HG03045 (cell line): Measurements from ENCODE around the gene MCM10.
"Not testable (repeated sequence)": the region's sequence is repeated elsewhere in the genome, so short reads cannot be mapped to it uniquely, and the experiment has no call there.

Source experiments
- ATAC-seq: cut with Tn5 transposase; IDR thresholded peaks from one replicate; pipeline ENCODE4 v1.9.1; 2021; ENCODE audit warnings: mild to moderate bottlenecking, moderate library complexity; ENCODE audit not compliant: unreplicated experiment

Gene MCM10

DNA sequence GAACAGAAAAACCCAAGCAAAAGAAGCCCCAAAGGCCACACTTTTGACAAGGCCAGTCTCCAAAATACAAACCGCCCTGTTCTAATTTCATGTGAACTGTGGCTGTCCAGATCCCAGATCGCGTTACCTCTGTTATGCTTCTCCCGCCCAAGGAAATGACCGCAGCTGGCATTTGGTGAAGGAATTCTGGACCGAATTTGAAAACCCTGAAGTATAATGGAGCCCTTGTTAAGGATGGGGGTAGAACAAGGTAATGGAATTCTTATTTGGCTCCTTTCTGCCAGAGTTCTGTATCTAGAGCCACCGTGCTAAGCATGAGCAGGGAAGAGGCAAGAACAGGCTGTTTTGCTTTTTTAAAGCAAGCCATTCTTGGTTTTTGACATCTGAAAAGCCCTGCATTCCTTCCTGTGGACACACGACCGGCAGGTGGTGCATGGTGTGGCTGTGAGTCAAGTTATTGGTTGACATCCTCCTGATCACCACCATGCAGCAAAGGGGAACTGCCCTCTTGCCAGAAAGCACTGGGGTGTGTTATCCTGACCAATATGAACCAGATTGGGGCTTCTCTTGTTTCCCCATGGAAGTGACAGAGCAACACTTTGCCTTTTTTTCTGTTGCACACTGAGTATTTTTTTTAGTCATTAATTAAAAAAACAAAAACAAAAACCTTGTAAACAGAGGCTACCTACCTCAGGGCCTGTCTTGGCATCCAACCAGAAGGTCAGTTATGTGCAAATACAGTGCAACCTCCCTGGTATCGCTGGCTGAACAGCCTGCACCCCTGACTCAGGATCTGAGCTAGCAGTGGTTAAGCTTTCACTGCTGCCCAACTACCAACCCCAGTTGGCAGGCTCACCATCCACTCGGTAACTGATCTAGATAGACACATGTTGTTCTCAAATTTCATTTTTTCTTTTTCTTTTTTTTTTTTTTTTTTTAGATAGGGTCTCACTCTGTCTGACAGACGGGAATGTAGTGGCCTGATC is 58.6 kb downstream of the MCM10 start:
- ATAC-seq = no peak

- no peak for ATAC-seq
Observed at GRCh38 chr10:13221572-13221971, 60.2 kb downstream of the MCM10 start.

DNA sequence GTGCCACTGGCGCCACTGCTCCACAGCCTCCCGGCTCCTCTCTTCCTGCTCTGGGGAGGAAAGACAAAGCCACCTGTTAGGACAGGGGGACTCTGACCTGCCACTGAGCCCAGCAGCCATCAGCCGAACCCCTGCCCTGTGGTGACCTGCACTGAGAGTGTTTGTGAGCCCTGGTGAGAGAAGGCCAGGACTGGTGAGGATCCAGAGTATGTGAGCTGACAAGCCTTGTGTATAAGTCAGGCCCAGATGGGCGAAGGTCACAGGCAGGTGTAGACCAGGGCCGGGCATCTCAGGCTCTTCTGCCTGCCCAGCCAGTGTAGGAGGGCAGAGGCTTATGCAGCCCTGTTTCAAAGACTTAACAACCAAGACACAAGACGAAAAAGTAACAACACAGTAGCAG is 60.8 kb downstream of the MCM10 start:
- ATAC-seq = no peak

GRCh38 chr10:13222566-13222965 is 61.2 kb downstream of the MCM10 start:
- no peak for ATAC-seq

- ATAC-seq = no peak
Observed at GRCh38 chr10:13223241-13223640, 61.9 kb downstream of the MCM10 start.

GRCh38 chr10:13224210-13224995 is 63.0 kb downstream of the MCM10 start:
- ATAC-seq = no peak

DNA sequence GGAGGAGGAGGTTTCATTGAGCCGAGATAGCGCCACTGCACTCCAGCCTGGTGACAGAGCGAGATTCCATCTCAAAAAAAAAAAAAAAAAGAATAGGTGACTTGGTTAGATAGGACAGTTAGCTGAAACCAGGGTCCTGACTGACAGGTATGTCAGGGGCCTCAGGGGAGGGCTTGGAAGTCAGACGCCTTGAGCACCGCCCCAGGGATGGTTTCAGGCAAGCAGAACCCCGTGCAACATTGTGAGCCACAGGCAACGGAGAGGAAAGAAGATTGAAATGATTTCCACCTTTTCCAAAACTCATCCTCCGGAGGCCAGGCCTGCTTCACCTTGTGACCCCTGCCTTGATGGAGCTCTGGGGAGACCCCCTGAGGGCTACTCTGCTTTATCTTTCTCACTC is 64.2 kb downstream of the MCM10 start:
- no peak for ATAC-seq

GRCh38 chr10:13227031-13227430 is 65.7 kb downstream of the MCM10 start:
- ATAC-seq = no peak

GRCh38 chr10:13231190-13231589 is 69.8 kb downstream of the MCM10 start:
- ATAC-seq = no peak

- no peak for ATAC-seq
Observed at GRCh38 chr10:13231808-13232207, 70.5 kb downstream of the MCM10 start.

DNA sequence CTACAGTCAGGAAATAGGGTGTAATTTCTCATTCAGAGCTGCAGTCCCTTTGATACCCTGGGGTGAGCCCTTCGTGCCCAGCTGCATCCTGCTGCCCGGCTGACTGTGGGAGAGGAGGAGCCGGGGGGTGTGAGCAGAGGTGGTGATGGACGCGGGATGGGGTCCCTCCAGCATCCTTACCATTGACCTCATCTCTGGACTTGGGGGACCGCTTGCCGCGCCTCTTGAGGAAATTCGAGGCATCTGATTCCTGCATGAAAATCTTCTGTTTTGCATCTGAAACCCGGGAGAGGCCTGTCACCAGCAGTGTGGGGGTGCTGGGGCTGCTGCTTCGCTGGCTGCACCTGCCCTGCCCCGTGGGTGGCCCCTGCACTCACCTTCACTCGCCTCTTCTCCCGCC is 72.0 kb downstream of the MCM10 start:
- no peak for ATAC-seq

GRCh38 chr10:13234172-13234571 is 72.8 kb downstream of the MCM10 start, which contains the start of gene UCMA:
TSS of gene UCMA (minus strand) at chr10:13234374. CDS start at chr10:13234258, 116 bp downstream.
- no peak for ATAC-seq

- ATAC-seq = not testable (repeated sequence)
Observed at GRCh38 chr10:13234736-13235135, 73.4 kb downstream of the MCM10 start.

DNA sequence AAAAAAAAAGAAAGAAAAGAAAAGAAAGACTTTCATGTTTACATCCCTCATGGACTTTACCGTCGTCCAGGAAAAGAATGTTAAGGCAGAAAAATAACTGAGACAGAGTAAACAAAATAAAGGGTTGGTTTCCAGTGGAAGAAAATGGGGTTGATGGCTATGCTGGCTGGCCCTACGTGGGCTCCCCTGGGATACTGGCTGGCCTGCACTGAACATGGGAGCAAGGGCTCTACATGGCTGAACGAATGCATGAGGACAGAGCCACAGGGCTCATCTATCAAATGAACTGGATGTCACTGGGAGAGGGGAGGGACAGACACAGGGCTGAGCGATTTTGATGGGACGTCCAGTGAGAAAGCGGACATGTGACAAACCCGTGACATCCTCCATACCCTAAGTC is 75.3 kb downstream of the MCM10 start:
- ATAC-seq = no peak

DNA sequence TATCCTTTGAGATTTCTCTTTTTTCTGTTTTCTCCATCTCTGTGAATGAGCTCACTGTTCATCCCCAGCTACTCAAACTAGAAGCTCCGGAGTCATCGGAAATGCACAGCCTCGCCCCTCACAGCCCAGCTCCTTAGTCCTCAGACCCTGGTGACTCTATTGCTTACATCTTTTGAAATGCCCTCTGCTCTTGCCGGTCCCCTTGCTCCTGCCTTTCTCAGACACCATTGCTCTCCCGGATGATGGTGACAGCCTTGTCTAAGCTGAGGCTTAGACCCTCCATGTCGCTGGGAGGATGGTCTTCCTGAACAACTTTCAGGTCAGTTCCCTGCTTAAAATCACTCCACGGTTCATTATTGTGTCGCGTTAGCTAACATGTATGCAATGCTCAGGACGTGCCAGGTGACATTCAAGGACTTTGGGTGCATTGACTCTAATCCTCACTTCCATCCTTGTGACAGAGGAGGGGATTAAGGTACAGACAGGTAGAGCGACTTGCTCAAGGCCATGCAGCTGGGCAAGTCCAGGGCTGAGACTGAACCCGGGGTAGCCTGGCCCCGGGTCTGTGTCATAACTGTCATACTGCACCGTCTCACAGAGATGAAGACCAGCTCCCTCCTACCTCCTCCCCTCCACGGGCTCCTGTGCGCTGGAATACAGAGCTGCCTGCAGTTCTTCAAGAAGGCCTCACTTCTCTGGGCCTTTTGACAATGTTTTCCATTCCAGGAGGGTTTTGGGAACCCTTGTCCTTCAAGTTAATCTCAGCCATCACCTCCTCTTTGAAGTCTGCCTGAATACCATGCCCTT is 77.1 kb downstream of the MCM10 start:
- no peak for ATAC-seq

DNA sequence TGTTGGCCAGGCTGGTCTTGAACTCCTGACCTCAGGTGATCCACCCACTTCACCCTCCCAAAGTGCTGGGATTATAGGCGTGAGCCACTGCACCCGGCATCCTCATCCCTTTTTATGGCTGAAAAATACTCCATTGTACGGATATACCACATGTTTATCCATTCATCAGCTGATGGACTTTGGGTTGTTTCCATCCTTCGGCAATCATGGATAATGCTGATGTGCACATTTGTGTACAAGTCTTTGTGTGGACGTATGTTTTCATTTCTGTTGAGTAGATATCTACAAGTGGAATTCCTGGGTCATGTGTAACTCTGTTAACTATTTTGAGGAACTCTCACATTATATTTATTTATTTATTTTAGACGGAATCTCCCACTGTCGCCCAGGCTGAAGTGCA is 78.6 kb downstream of the MCM10 start:
- ATAC-seq = no peak

DNA sequence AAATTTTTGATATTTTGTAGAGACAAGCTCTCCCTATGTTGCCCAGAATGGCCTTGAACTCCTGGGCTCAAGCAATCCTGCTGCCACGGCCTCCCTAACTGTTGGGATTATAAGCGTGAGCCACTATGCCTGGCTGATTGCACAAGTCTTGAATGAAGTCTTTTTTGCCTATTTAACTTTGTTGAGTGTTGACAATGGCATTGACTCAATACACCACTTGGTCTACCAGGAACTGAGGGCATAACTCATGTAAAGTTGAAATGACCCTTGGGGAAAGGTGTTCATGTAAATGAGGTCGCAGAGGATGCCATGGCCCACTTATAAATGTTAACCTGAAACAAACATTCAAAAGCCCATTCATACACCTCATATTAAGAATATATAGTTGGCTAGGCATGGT is 80.3 kb downstream of the MCM10 start:
- no peak for ATAC-seq

- ATAC-seq = not testable (repeated sequence)
Observed at GRCh38 chr10:13242260-13242659, 80.9 kb downstream of the MCM10 start.

- ATAC-seq = no peak
Observed at GRCh38 chr10:13247246-13247645, 85.9 kb downstream of the MCM10 start.

DNA sequence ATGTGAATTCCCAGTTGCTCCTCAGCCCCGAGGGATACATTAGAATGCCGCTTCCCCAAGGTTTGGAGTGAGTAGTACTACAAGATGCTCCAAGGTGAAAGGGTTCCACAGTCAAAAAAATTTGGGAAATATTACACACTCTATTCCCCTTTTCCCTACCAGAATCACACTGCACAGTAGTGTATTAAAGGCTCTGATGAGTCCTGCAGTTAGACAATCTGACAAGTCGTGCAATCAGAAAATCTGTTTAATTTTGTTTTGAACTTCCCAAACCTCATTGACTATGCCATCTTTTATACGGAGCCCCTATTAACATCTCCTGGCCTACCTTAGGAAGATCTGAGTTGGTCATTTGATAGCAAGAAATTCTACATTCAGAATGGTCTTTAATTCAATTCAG is 86.4 kb downstream of the MCM10 start:
- no peak for ATAC-seq

DNA sequence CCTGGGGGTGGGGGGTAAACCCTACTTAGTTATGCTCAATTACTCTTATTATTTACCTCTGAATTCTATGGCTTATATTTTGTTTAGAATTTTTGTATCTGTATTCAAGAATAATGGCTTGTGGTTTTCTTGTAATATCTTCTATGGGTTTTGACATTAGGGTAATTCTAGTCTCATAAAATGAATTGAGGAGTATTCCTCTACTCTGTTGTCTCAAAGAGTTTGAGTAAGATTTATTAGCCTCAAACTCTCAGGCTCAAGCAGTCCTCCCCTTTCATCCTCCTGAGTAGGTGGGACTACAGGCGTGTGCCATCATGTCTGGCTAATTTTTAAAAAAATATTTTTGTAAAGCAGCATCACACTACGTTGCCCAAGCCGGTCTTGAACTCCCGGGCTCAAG is 92.4 kb downstream of the MCM10 start:
- ATAC-seq = no peak
